GM23248 (cell line): Measurements from ENCODE around the gene LRP5.

Experiments used
- EZH2 ChIP-seq: fragments of 200-600 bp; sonication (generic); IDR thresholded peaks from 2 replicates; pipeline ENCODE4 v1.6.1; 2018; ENCODE audit warnings: antibody characterized with exemption, mild to moderate bottlenecking; ENCODE audit not compliant: insufficient read depth, poor library complexity, severe bottlenecking
- EZH2phosphoT487 ChIP-seq: fragments of 200-600 bp; sonication (generic); IDR thresholded peaks from 2 replicates; pipeline ENCODE4 v1.6.1; 2018; ENCODE audit warnings: antibody characterized with exemption, moderate library complexity, mild to moderate bottlenecking, low read depth; ENCODE audit not compliant: insufficient read depth

- no peak for TF ChIP-seq EZH2
- TF ChIP-seq EZH2phosphoT487 = no peak
Observed at GRCh38 chr11:68470304-68470811, 158.0 kb downstream of the LRP5 start.
